Stomach (tissue), 9 donors: ENCODE results near the gene ZFP36L2. TPM values are rescaled to one million over a fixed set of nuclear protein-coding genes. Genes with fewer than 3 reads are reported as not detected.

Experiments
- DNase-seq, 2 donors: peaks; one replicate each; pipeline versions ENCODE4 v3.0.0 to v3.0.0-alpha.2; 2013 to 2019
- H3K27ac ChIP-seq, 5 donors: fragments of 200-600 bp in 4 of 5; sonication (generic) in 4 of 5; one replicate each; pipeline ENCODE4 v1.5.1; 2013 to 2019; ENCODE audit warnings: mild to moderate bottlenecking in 1 of 5, moderate library complexity in 1 of 5
- H3K27me3 ChIP-seq, 3 donors: fragments of 200-600 bp; sonication (generic); one replicate each; pipeline ENCODE4 v1.5.1; 2017 to 2019; ENCODE audit warnings: mixed run types in 1 of 3
- H3K36me3 ChIP-seq, 4 donors: fragments of 200-600 bp; sonication (generic); 1 replicate in 3 of 4; 2 replicates in 1 of 4; pipeline ENCODE4 v1.5.1; 2016 to 2019
- H3K4me1 ChIP-seq, 4 donors: fragments of 200-600 bp; sonication (generic); one replicate each; pipeline ENCODE4 v1.5.1; 2016 to 2019
- H3K4me3 ChIP-seq, 4 donors: fragments of 200-600 bp; sonication (generic) in 3 of 4; one replicate each; pipeline ENCODE4 v1.5.1; 2016 to 2019; ENCODE audit warnings: mild to moderate bottlenecking in 1 of 4
- H3K9me3 ChIP-seq, 4 donors: fragments of 200-600 bp; sonication (generic); one replicate each; pipeline ENCODE4 v1.5.1; 2016 to 2019
- CTCF ChIP-seq, 7 experiments: fragments of 450-650 bp in 4 of 7; fragments of 200-600 bp in 3 of 7; sonication (generic) in 3 of 7; IDR thresholded peaks; one replicate each; pipeline ENCODE4 v1.5.1; 2016 to 2019; ENCODE audit warnings: antibody characterized with exemption in 7 of 7, control low read depth in 2 of 7, mild to moderate bottlenecking in 1 of 7
- EP300 ChIP-seq: sonication (generic); formaldehyde crosslinking; IDR thresholded peaks from one replicate; pipeline ENCODE4 v1.6.1; 2017; ENCODE audit warnings: antibody characterized with exemption
- POLR2A ChIP-seq, 4 donors: fragments of 450-650 bp; IDR thresholded peaks; one replicate each; pipeline ENCODE4 v1.6.1; 2016; ENCODE audit warnings: antibody characterized with exemption in 4 of 4, control low read depth in 2 of 4, mild to moderate bottlenecking in 1 of 4, moderate library complexity in 1 of 4
- POLR2AphosphoS5 ChIP-seq, 3 donors: sonication (generic); formaldehyde crosslinking; IDR thresholded peaks; one replicate each; pipeline ENCODE4 v1.6.1; 2016; ENCODE audit warnings: antibody characterized with exemption in 3 of 3
- WGBS, 5 donors: extraction: QIAGEN DNeasy Blood & Tissue Kit in 3 of 5; methylation state at CpG; one replicate each; pipeline versions ENCODE4 v1.1.5 to v1.1.7; 2013 to 2018; 5-methylcytosine and 5-hydroxymethylcytosine counted together
- intact Hi-C: fragments of 100-400 bp; cut with DNase I; formaldehyde crosslinking; loops from one replicate; pipeline ENCODE4 v1.15.1; 2023; ENCODE audit warnings: low total_unique reads
- polyA plus RNA-seq, 3 donors: library from polyadenylated mRNA; stranded (reverse); fragments of 200-250 nt; gene quantifications; one replicate each; pipeline ENCODE4 v1.2.3, GENCODE V29; 2013
- total RNA-seq, 5 donors: library from RNA; depleted of rRNA; stranded (reverse); fragments of >200 nt; gene quantifications; one replicate each; pipeline versions ENCODE4 v1.1.0 to v1.2.3, GENCODE V29; 2014 to 2016
- donor health status: healthy with polysubstance abuse.
- donor health status: Bipolar disorder and iron deficiency.
- donor health status: healthy.

ZFP36L2 gene
- total and polyA plus RNA-seq, 8 donors, result 43.7 to 189 (median 74.1) TPM

DNA sequence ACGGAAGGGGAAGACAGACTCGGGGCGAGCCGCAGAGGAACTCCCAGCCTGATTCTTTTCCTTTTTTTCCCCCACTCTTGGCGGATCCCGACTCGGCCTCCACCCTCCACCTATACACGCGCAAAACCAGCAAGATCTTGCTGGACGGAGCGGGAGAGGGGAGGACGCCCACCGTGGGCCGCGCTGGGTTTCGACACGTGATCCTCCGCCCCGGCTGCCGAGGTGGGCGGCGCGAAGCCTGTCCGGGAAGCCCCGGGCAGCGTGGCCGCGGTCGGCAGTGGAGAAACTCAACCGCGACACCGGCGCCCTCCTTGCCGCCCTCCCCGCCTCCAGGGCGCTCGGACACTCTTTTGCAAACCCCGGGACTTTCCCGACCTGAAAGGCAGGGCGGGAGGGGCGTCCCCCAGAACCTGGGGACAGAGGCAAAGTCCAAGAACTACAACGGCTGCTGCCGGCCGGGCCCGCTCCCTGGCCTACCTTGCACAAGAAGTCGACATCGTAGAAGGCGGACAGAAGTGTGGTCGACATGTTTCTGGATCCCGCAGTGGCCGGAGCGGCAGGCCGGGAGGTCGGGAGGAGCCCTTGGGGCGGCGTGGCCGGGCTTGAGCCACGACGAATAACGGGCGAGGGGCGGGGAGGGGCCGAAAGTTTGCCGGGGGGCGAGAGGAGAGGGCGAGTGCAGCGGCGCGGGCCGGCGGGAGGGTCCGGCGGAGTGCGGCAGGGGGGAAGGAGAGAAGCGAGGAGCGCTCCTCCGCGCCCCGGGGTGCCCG is 433 bp downstream of the ZFP36L2 start:
- Histone ChIP-seq H3K27me3 (no peaks in the 10 kb centered on the region), H3K4me1 (peaks cover 22 to 54% (median 35%) of the 10 kb centered on the region in 4 donors), H3K9me3 (no peaks in the 10 kb centered on the region), H3K27ac (peak overlapping the region; percentile 96 to 99 (median 98)), H3K4me3 (peak overlapping the region; percentile 81 to 96 (median 89)), H3K36me3 (peaks cover 24 to 48% (median 41%) of the 10 kb centered on the region in 4 donors)
- 0 to 1% (median 0%) methylated on average over 40 to 80 of the region's 80 CpGs for WGBS, 5 donors
- DNase-seq, result peak in 1 of 2 donors; percentile 89
- TF ChIP-seq CTCF (IDR thresholded peaks at IDR 0.05) (no peak), EP300 (no peak), POLR2A (IDR thresholded peaks at IDR 0.05) (peak in 2 of 4 donors; percentile 13 to 76), POLR2AphosphoS5 (IDR thresholded peaks at IDR 0.05) (peak in 1 of 3 donors; percentile 78)
- intact Hi-C loops, result no loop called here

DNA sequence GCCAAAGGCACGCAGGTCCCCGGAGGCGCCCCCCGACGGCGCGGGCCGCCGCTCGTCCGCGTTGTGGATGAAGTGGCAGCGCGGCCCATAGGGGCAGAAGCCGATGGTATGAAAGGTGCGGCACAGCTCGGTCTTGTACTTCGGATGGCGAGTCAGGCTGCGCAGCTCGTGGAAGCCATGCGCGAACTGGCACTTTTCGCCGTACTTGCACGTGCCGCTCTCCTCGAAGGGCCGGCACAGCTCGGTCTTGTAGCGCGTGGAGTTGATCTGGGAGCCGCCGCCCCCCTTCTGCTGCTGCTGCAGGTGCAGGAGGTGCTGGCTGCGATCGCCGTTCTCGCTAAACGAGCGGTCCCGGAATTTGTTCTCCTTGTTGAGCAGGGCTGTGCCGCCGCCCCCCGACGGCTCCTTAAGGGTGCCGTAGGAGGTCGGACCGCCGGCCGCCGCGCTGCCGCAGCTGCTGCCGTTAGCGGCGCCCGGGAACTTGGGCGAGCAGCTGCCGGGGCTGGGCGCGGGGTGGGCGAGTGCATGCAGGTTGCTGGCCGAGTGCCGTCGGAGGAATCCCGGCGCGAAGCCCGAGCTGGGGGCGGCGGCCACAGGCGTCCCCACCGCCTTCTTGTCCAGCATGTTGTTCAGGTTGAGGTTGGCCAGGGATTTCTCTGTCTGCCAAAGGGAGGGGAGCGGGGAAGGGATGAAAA is 1.2 kb downstream of the ZFP36L2 start:
- peaks cover 30 to 60% (median 42%) of the 10 kb centered on the region in 4 donors for H3K4me1 ChIP-seq
- no peaks in the 10 kb centered on the region for H3K9me3 ChIP-seq
- 0 to 1% (median 1%) methylated on average over 25 to 74 of the region's 74 CpGs for WGBS, 5 donors
- TF ChIP-seq POLR2AphosphoS5 (IDR thresholded peaks at IDR 0.05) (peak in 2 of 3 donors; percentile 2 to 60), POLR2A (IDR thresholded peaks at IDR 0.05) (no peak)
- peak overlapping the region; percentile 81 to 96 (median 89) for H3K4me3 ChIP-seq
- H3K27ac ChIP-seq, result peak overlapping the region; percentile 96 to 99 (median 98)
- intact Hi-C loops, result no loop called here
- peaks cover 24 to 40% (median 35%) of the 10 kb centered on the region in 4 donors for H3K36me3 ChIP-seq
- no peaks in the 10 kb centered on the region for H3K27me3 ChIP-seq
- DNase-seq, result peak; percentile 67 to 84

GRCh38 chr2:43224571-43225092 is 1.8 kb downstream of the ZFP36L2 start:
- 0 to 1% (median 1%) methylated on average over 38 to 74 of the region's 74 CpGs for WGBS, 5 donors
- H3K36me3 ChIP-seq, result peaks cover 24 to 38% (median 30%) of the 10 kb centered on the region in 4 donors
- intact Hi-C loops, result no loop called here
- peak in 1 of 2 donors; percentile 71 for DNase-seq
- no peak for TF ChIP-seq POLR2A (IDR thresholded peaks at IDR 0.05)
- peak in 1 of 3 donors; percentile 48 for TF ChIP-seq POLR2AphosphoS5 (IDR thresholded peaks at IDR 0.05)
- peaks cover 36 to 60% (median 46%) of the 10 kb centered on the region in 4 donors for H3K4me1 ChIP-seq
- H3K27ac ChIP-seq, result peak overlapping the region; percentile 96 to 99 (median 98)
- H3K4me3 ChIP-seq, result peak overlapping the region; percentile 81 to 96 (median 89)
- no peaks in the 10 kb centered on the region for H3K9me3 ChIP-seq
- H3K27me3 ChIP-seq, result no peaks in the 10 kb centered on the region

DNA sequence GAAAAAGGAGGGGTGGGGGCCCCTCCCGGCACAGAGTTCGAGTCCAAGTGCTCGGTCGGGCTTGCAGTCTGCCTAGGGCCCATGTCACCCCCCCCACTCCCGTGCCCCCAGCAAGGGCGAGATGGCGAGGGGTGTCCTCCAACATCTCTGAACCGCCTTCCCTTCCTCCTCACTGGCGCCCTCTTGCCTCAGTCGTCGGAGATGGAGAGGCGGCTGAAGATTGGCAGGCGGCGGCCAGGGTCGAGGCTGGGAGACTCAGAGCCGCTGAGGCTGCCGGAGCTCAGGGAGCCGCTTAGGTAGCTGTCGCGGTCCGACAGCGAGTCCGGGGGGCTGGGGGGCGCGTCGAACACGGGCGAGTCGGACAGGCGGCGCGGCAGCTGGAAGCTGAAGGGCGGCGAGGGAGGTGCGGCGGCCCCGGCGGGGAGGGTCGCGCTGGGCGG is 2.3 kb downstream of the ZFP36L2 start:
- DNase-seq, result peak; percentile 69 to 89
- 0 to 2% (median 0%) methylated on average over 12 to 41 of the region's 41 CpGs for WGBS, 5 donors

More for the DNA sequence above, 2.3 kb downstream of the ZFP36L2 start:
- H3K4me3 ChIP-seq, result peak overlapping the region; percentile 81 to 96 (median 89)
- intact Hi-C loops, result no loop called here
- H3K4me1 ChIP-seq, result peaks cover 38 to 59% (median 47%) of the 10 kb centered on the region in 4 donors
- H3K27me3 ChIP-seq, result no peaks in the 10 kb centered on the region
- peaks cover 24 to 38% (median 30%) of the 10 kb centered on the region in 4 donors for H3K36me3 ChIP-seq
- peak overlapping the region; percentile 96 to 99 (median 98) for H3K27ac ChIP-seq
- TF ChIP-seq EP300 (no peak), POLR2AphosphoS5 (IDR thresholded peaks at IDR 0.05) (peak in 2 of 3 donors; percentile 78 to 87), CTCF (IDR thresholded peaks at IDR 0.05) (peak in 1 of 7 experiments; percentile 12)
- H3K9me3 ChIP-seq, result no peaks in the 10 kb centered on the region
